GM06990 (cell line): Measurements from ENCODE around the gene DAB2.
"Not testable (repeated sequence)": the region's sequence is repeated elsewhere in the genome, so short reads cannot be mapped to it uniquely, and the experiment has no call there.

Experiments used
- DNase-seq: peaks from one replicate; pipeline ENCODE4 v3.0.0-alpha.2; 2011; ENCODE audit not compliant: insufficient read length; ENCODE audit errors: extremely low read depth
- H3K27me3 ChIP-seq: replicated peaks from 2 replicates; pipeline ENCODE4 v1.6.0; 2011; ENCODE audit warnings: low read length; ENCODE audit not compliant: control insufficient read depth, insufficient read depth
- H3K36me3 ChIP-seq: 2 replicates; pipeline ENCODE4 v1.5.1; 2011; ENCODE audit warnings: low read length; ENCODE audit not compliant: control insufficient read depth, insufficient read depth
- H3K4me3 ChIP-seq: replicated peaks from 2 replicates; pipeline ENCODE4 v1.5.1; 2011; ENCODE audit warnings: low read depth, mild to moderate bottlenecking, control low read depth, low read length
- CTCF ChIP-seq: IDR thresholded peaks from 2 replicates; pipeline ENCODE4 v1.5.1; 2011; ENCODE audit warnings: low read length, control low read depth, mild to moderate bottlenecking, inconsistent platforms; ENCODE audit not compliant: insufficient read depth, poor library complexity, severe bottlenecking

The DAB2 gene

GRCh38 chr5:39352170-39352569 lies 72.6 kb downstream of the DAB2 start:
- no peak overlapping the region for H3K4me3 ChIP-seq
- no peaks in the 10 kb centered on the region for H3K36me3 ChIP-seq
- H3K27me3 ChIP-seq, result no peaks in the 10 kb centered on the region
- no peak for TF ChIP-seq CTCF
- no peak for DNase-seq

GRCh38 chr5:39349484-39349883 lies 75.3 kb downstream of the DAB2 start:
- no peaks in the 10 kb centered on the region for H3K36me3 ChIP-seq
- no peak for DNase-seq
- no peak overlapping the region for H3K4me3 ChIP-seq
- no peak for TF ChIP-seq CTCF
- no peaks in the 10 kb centered on the region for H3K27me3 ChIP-seq

GRCh38 chr5:39342460-39342859 lies 82.3 kb downstream of the DAB2 start:
- DNase-seq, result no peak
- no peaks in the 10 kb centered on the region for H3K27me3 ChIP-seq
- no peak for TF ChIP-seq CTCF
- no peaks in the 10 kb centered on the region for H3K36me3 ChIP-seq
- no peak overlapping the region for H3K4me3 ChIP-seq

GRCh38 chr5:39341896-39342295 lies 82.9 kb downstream of the DAB2 start:
- no peaks in the 10 kb centered on the region for H3K36me3 ChIP-seq
- DNase-seq, result no peak
- TF ChIP-seq CTCF, result no peak
- H3K4me3 ChIP-seq, result no peak overlapping the region
- no peaks in the 10 kb centered on the region for H3K27me3 ChIP-seq

- H3K36me3 ChIP-seq, result no peaks in the 10 kb centered on the region
- H3K4me3 ChIP-seq, result no peak overlapping the region
- DNase-seq, result no peak
- no peak for TF ChIP-seq CTCF
- H3K27me3 ChIP-seq, result no peaks in the 10 kb centered on the region
Measured at GRCh38 chr5:39340506-39340905, 84.3 kb downstream of the DAB2 start.

- no peaks in the 10 kb centered on the region for H3K36me3 ChIP-seq
- no peaks in the 10 kb centered on the region for H3K27me3 ChIP-seq
- DNase-seq, result no peak
- H3K4me3 ChIP-seq, result no peak overlapping the region
- no peak for TF ChIP-seq CTCF
Measured at GRCh38 chr5:39337252-39337915, 87.4 kb downstream of the DAB2 start.

- not testable (repeated sequence) for H3K27me3 ChIP-seq, H3K36me3 ChIP-seq, H3K4me3 ChIP-seq, DNase-seq
Measured at GRCh38 chr5:39334296-39334695, 90.5 kb downstream of the DAB2 start.
